ENCODE data around the gene TRPM5.
"Not testable (repeated sequence)": the region's sequence is repeated elsewhere in the genome, so short reads cannot be mapped to it uniquely, and the experiment has no call there.

Gene TRPM5, protein sequence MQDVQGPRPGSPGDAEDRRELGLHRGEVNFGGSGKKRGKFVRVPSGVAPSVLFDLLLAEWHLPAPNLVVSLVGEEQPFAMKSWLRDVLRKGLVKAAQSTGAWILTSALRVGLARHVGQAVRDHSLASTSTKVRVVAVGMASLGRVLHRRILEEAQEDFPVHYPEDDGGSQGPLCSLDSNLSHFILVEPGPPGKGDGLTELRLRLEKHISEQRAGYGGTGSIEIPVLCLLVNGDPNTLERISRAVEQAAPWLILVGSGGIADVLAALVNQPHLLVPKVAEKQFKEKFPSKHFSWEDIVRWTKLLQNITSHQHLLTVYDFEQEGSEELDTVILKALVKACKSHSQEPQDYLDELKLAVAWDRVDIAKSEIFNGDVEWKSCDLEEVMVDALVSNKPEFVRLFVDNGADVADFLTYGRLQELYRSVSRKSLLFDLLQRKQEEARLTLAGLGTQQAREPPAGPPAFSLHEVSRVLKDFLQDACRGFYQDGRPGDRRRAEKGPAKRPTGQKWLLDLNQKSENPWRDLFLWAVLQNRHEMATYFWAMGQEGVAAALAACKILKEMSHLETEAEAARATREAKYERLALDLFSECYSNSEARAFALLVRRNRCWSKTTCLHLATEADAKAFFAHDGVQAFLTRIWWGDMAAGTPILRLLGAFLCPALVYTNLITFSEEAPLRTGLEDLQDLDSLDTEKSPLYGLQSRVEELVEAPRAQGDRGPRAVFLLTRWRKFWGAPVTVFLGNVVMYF (N-terminal part only)

DNA sequence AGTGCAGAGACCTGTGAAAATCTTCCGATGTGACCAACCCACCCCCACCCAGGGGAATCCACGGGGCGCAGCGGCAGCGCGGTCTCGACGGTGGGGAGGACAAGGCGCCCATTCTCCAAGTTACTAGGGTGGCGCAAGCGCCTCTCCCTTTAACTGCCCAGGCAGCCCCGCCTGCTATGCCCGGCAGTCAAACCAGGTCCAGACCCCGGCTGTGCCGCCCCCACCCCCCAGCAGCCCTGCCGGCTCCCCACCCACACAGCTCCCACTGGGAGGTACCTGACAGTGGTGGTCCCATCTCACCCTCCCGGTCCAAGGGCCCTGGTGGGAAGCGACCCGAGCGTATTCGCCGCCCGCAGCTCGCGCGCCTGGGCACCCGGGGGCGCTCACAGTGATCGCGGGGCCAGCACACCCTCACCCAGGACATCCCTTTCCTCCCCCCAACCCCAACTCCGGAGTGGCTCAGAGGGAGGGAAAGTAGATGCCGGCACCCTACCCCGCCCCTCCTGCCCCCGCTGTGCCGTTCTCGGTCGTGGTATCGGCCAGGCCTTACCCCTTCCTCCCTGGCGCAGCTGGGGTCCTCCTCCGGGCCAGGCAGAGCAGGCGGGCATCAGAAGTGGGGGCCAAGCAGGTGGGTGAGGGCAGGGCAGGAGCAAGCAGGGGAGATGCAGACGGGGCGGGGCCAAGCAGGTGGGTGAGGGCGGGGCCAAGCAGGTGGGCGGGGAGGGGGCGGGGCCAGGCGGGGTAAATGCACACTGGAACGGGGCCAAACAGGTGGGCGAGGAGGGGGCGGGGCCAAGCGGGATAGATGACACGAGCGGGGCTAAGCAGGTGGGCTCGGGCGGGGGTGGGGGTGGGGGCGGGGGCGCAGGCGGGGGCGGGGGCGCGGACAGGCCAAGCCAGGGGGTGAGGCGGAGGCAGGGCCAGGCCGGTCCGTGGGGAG lies at the start of gene TRPM5:
TSS of gene TRPM5 (minus strand) at position 634 of the 940 bp plus-strand sequence. CDS start 21,478 bp downstream, outside the sequence.
- peak; percentile 90 for DNase-seq

DNA sequence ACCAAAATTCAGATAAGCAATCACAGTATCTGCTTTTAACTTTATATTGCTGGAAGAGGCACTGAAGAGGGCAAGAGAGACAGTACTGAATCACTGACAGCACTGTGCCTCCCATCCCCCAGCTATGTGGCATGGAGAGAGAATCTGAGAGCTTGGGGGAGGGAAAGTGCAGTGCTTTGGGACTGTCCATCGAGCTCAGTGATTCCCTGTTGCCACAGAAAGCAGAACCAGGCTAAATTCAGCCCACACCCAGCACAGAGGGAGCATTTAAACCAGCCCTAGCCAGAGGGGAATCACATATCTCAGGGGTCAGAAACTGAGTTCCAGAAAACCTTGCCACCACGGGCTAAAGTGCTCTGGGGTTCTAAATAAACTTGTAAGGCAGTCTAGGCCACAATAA lies 44.8 kb upstream of the TRPM5 start:
- no peak for DNase-seq

DNA sequence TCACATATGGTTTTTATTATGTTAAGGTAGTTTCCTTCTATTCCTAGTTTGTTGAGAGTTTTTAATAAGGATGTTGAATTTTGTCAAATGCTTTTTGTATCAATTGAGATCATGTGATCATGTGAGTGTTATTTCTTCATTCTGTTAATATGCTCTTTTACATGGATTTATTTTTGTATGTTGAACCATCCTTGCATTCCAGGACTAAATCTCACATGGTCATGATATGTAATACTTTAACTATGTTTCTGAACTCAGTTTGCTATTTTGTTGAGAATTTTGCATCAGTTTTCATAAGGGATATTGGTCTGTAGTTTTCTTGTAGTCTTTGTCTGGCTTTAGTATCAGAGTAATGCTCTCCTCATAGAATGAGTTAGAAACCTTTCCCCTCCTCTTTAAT lies 43.7 kb upstream of the TRPM5 start:
- DNase-seq = no peak

DNA sequence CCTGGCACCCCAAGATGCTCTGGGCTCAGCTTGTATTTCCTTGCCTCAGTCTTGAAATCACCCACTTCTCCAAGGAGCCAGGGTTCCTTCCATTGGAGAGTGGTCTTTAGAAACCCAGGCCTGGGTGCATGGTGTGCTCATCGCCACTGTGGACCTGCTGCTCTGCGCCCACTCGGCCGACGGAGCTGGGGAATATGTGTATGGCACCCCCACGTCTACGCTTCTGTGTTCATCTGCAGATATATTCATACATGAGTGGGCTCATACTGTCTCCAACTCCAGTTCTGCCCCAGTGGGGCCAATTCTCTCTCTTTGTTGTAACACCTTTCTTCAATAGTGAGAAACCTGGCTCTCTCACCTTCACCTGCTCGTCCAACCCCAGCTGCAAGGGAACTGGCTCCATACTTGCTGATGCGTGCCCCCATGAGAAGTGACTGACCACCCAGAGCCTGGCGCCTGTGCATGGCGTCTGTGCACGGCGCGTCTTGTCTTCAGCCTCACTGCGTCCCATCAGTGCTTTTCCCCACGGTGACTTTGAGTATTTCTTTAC lies 40.3 kb upstream of the TRPM5 start:
- no peak for DNase-seq

DNA sequence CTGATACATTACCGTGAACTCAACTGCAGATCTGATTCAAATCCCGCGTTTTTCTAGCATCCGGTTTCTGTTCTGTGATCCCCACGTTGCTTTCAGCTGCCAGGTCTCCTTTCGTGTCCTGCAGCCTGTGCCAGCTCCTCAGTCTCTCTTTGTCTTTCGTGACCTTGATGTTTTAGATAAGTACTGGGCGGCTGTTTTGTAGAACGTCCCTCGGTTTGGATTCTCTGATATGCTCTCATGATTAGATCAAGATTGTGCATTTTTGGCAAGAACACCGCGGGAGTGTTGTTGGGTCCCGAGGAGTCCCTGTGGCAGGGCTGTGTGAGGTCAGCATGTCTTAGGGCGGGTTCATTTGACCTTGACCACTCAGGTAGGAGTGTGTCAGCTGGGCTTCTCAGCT lies 39.1 kb upstream of the TRPM5 start:
- DNase-seq = no peak

DNA sequence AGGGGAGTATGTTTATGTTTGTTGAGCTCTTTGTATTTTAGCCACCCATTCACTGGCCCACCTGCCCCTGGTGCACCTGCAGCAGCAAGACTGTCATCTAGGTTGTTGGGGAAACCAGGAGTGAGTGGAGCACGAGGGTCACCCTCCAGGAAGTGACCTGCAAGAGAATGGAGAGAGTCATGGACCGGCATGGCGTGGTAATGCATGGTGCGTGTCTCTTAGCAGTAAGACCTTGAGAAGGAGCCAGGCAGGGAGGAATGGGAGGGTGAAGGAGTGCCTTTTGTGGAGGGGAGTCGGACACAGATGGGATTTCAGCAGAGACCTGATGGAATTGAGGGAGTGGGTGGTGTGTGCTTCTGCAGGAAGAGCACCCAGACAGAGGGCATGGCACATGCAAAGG lies 38.4 kb upstream of the TRPM5 start:
- peak; percentile 32 for DNase-seq

DNA sequence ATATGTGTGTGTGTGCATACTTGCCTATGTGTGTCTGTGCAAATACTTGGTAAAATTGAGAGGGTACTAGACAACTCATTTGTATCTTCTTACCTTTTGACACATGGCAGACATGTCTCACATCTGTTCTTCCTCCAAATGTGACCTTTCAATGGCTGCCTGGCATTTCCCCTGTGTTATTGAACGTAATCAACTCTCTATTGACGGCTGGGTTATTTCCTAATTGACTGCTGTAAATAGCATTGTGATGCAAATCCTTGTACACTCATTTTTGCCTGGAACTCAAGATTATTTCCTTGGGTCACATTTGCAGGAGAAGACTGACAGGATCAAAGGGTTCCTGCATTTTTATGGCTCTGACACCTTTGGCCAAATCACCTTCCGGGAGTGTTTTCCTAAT lies 37.9 kb upstream of the TRPM5 start:
- DNase-seq = no peak

DNA sequence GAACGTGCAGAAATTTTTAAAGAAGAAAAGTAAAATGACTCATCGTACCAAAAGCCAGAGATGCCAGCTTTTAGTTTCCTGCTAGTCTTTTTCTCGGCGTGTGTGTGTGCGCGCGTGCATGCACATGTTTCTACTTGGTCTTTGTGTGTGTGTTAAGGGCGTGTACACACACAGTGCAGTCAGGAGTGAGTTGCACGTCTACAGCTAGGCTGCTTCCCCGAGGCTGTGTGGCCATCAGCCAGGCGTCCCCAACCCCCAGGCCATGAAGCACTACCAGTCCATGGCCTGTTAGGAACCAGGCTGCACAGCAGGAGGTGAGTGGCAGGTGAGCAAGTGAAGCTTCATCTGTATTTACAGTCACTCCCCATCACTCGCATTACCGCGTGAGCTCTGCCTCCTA lies 36.9 kb upstream of the TRPM5 start:
- DNase-seq = no peak

DNA sequence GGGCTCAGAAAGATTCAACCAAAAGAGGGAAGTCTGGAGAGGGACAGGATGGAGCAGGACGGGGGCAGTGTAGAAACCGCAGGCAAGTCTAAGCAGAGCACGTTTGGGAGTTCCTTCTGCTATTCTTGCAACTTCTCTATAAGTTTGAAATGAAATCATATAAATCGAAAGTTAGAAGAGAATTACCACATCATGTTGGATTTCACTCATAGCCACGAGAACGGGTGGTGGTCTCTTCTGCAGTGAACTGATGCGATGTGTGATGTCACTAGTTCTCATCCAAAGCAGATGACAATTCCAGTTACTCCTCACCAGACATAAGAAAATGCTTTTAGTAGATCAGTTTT lies 36.5 kb upstream of the TRPM5 start:
- DNase-seq = no peak

DNA sequence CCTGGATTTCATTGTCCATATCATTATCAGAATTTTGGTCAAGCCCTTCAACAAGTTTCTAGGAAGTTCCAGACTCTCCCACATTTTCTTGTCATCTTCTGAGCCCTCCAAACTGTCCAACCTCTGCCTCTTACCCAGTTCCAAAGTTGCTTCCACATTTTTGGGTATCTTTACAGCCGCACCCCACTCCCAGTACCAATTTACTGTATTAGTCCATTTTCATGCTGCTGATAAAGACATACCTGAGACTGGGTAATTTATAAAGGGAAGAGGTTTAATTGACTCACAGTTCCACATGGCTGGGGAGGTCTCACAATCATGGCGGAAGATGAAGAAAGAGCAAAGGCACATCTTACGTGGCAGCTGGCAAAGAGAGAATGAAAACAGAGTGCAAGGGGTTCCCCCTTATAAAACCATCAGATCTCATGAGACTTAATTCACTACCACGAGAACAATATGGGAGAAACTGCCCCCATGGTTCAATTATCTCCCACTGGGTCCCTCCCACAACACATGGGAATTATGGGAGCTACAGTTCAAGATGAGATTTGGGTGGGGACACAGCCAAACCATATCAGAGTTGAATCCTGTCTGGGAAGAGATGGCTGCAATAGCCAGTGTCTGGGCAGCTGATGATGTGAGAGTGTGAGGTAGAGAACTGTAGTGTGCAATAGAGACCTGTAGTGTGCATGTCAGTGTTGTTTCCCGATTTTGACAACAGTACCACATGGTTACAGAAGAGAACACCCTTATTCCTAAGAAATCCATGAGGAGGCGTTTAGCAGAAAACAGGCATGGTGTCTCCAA lies 36.0 kb upstream of the TRPM5 start:
- DNase-seq = not testable (repeated sequence)

DNA sequence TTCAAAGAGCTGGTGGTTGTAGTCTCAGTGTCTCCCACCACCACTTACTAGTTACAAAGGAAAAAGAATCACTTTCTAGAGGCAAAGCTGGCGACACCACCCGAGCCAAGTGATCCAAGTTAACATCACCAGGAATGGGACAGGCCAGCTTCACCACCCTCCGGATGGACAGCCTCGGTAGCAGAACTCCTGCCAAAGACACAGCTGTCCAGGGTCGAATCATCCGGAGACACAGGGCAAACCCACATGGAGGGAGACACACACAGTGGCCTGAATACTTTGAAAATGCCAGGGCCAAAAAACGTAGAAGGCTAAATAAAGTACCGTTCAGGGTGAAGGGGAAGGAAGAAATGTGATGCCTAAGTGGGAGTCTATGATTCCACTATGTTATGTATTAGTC lies 33.6 kb upstream of the TRPM5 start:
- no peak for DNase-seq

DNA sequence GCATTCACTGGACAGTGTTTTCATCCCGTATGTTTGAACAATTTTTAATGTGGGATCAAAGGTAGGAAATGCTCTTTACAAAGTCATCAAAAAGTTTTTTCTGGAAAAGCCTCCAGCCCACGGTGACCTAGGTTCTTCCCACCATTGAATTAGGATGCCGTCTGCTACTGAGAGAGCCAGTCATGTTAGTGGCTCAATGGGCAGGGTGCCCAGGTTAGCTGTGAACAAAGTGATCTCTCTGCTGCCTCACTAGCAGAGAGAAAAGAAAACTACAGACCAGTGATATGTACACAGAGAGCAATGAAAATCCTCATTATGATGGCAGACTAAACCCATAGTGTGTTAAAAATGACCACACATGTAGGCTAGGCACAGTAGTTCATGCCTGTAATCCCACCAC lies 32.9 kb upstream of the TRPM5 start:
- DNase-seq = no peak

DNA sequence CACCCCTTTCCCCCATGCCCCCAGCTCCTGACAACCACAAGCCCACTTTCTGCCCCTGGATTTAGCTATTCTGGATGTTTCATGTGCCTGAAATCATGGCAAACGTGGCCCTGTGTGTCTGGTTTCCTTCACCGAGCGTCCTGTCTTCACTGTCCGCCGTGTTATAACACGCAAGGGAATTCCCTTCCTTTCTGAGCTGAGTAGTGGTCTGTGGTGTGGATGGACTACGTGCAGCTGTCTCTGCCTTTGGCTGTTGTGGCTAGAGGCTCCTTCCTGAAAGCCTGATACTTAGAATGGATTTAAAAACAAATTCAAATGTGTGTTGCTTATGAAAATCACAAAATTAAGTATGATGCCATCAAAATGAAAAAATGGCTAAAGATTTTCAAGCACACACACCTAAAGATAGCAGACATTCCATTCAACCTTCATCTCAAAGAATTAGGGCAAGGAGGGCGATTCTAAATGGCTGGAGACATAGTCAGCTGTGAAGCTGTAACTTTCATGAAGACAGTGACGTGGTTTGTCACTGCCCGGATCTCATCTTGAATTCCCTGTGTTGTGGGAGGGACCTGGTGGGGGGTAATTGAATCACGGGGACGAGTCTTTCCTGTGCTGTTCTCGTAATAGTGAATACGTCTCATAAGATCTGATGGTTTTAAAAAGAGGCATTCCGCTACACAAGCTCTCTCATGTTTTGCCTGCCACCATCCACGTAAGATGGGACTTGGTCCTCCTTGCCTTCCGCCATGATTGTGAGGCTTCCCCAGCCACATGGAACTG lies 31.0 kb upstream of the TRPM5 start:
- DNase-seq = peak; percentile 28

DNA sequence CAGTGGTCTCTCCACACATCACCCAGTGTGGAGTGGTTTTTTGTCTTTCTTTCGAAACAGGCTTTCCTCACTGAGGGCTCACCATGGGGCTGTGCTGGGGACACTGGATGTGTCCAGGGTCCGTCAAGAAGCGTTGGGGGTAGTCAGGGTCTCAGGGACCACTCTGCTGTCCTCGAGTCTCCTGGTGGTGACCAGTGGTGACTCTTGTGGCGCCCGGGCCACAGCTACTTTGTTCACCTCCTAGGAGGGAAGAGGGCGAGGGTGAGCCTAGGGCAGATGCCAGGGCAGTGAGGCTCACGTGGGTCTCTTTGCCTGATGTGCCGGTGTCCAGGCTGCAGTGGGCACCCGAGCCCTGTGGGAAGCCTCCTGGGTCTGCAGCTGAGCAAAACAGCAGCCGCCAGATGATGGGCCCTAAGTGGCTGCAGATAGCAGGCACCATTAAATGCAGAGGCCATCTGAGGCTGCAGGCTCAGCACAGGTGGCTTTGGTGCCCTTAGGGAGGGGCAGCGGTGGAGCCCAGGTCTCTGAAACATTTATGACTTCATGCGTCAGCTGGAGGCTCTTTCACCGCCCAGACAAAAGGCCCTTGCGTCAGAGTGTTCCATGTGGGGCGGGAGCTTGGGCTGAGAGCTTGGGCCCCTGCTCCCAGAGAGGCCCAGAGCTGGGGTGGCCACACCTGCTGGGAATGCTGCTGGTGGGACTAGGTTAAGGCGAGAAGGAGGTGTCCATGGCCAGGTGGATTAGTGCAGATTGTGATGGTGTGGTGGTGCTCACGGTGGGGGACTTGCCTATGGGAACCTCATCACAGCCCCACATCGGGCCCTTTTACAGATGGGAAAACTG lies 30.0 kb upstream of the TRPM5 start:
- peak; percentile 37 for DNase-seq

DNA sequence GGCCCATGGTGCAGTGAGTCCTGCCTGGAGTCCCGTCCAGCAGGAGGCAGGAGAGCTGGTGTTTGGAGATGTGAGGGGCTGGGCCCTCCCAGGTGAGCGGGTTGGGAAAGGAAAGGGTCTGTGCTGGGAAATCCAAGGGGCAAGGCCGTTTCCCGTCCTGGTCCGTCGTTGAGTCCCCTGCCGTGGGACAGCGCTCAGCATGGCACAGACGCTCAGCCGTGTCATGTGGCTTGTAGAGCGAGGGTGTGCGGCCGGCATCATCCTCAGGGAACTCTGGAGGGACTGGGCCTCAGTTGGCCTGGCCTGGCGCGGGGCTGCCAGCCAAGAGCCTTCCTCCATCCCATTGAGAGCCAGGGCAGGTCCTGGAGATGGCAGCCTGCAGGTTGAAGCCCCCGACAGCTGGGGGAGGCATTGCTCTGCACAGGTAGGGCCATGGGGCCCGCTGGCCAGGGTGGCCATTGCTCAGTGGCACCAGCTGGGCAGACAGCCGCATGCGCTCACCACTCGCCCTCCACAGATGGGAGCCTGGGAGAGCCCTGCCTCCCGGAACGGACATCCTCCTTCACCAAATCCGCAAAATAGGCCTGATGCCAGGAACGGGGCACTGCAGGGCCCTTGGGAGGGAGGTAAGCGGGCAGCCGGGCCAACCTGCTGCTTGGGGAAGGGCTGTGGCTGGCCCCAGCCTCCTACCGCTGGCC lies 29.2 kb upstream of the TRPM5 start:
- DNase-seq = peak; percentile 30

DNA sequence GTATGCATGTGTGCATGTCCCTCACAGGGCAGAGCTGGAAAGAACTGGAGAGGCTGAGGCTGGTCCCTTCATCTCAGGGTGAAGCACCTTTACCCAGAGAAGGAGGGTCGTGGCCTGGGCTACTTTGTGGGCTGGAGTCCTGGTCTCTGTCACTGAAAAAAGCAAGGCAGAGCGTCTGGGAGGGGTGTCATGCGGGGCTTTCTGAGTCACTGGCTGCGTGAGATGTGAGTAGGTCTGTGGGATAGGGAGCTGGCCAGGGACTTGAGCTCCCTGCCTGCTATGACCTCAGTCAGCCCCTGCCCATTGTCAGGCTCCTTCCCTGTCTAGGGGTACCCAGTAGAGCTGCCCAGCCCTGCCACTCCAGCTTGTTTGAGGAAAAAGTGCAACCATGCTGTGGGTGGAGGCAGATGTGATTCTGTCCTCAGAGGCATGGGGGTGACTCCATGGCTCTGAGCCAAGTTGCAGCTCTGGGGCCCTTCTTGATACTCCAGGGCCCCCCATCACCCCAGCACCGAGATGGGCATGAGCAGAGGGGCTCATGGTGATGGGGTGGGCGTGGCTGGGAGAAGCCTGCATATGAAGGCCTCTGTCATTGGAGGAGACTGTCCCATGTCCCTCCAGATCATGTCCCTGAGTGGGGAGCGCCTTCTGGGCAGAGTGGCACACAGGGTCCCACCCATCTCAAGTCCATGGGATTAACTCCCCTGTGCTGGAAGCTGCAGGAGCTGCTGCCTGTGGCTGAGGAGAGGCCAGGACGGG lies 28.3 kb upstream of the TRPM5 start:
- peak; percentile 45 for DNase-seq

DNA sequence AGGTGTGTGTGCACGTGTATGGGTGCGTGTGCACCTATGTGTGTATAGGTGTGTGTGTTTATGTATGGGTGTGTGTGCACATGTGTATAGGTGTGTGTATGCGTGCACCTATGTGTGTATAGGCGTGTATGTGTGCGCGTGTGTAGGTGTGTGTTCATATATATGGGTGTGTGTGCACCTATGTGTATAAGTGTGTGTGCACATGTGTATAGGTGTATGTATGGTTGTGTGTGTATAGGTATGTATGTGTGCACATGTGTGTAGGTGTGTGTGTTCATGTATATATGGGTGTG lies 27.4 kb upstream of the TRPM5 start:
- no peak for DNase-seq

DNA sequence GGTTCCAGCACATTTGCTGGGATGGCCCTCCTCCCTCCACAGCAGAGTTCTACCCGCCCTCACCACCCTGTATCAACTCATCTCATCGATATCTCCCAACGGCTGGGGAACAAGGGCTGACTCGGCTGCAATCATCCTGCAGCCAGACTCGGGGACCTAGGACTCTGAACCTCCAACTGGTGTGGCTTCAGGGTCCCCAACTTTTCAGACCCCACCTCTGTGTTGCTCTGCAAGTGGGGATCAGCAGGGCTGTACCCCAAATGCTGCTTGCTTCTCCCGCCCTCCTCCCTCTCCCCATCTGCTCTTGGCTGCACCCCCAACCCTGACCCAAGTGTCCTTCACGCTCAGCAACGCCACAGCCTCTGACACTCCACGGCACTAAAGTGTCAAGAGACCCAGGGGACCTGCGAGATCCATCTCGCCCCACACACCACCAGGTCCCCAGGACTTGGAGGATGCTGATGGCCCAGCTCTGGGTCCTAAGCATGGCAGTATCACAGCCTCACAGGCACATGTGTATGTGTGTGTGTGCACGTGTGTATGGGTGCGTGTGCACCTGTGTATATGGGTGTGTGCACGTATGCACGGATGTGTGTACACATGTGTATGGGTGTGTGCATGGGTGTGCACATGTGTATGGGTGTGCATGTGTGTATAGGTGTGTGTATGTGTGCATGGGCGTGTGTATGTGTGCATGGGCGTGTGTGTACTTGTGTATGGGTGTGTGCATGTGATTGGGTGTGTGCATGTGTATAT lies 26.9 kb upstream of the TRPM5 start:
- peak; percentile 38 for DNase-seq
